Ishikawa (cell line): ENCODE results near the gene APBB3.

Experiments used
- CEBPB ChIP-seq: IDR thresholded peaks from 2 replicates; pipeline ENCODE4 v1.6.1; 2012
- CREB1 ChIP-seq: IDR thresholded peaks from 2 replicates; pipeline ENCODE4 v1.6.1; 2012; ENCODE audit warnings: low read depth
- EGR1 ChIP-seq: IDR thresholded peaks from 2 replicates; pipeline ENCODE4 v1.6.1; 2012
- EP300 ChIP-seq: IDR thresholded peaks from 2 replicates; pipeline ENCODE4 v1.6.1; 2012; ENCODE audit warnings: borderline replicate concordance
- FOXM1 ChIP-seq: IDR thresholded peaks from 2 replicates; pipeline ENCODE4 v1.6.1; 2012; ENCODE audit warnings: low read depth, borderline replicate concordance
- MAX ChIP-seq: IDR thresholded peaks from 2 replicates; pipeline ENCODE4 v1.6.1; 2012
- NFIC ChIP-seq: IDR thresholded peaks from 2 replicates; pipeline ENCODE4 v1.6.1; 2012
- RAD21 ChIP-seq: IDR thresholded peaks from 2 replicates; pipeline ENCODE4 v1.6.1; 2012; ENCODE audit warnings: low read depth
- REST ChIP-seq: IDR thresholded peaks from 2 replicates; pipeline ENCODE4 v1.6.1; 2012; ENCODE audit warnings: low read depth, mild to moderate bottlenecking
- TAF1 ChIP-seq: IDR thresholded peaks from 2 replicates; pipeline ENCODE4 v1.6.1; 2012; ENCODE audit warnings: low read depth, mild to moderate bottlenecking
- TCF12 ChIP-seq: IDR thresholded peaks from 2 replicates; pipeline ENCODE4 v1.6.1; 2012; ENCODE audit warnings: low read depth
- TEAD4 ChIP-seq: IDR thresholded peaks from 2 replicates; pipeline ENCODE4 v1.6.1; 2012
- YY1 ChIP-seq: IDR thresholded peaks from 2 replicates; pipeline ENCODE4 v1.6.1; 2012; ENCODE audit warnings: low read depth
- ZBTB7A ChIP-seq: IDR thresholded peaks from 2 replicates; pipeline ENCODE4 v1.6.1; 2012; ENCODE audit warnings: low read depth
- TF ChIP-seq, protein P1 (sequence below): IDR thresholded peaks from 2 replicates; pipeline ENCODE4 v1.6.1; 2012

Gene APBB3

DNA sequence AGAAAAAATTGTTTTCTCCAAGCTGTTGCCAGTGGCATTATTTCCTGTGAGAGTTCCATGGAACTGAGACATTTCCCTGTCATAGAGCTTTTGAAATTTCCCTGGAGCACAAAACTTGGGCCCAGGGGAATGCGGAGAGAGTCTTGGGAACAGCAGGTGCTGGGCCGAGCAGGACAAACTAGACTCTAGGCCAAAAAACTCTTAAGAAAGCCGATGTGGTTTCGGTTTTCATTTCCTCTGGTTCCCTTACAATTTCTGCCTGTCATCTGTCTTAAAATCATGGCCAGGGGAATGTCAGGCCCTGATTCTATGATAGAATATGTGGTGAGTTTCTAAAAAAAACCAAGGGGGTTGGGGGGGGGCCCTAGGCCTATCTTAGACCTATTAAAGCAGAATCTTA lies 4.8 kb upstream of the APBB3 start:
- no peak for TF ChIP-seq CEBPB
- TF ChIP-seq NFIC: no peak
- TF ChIP-seq ZBTB7A: no peak
- TF ChIP-seq EGR1: no peak
- TF ChIP-seq CREB1: no peak
- no peak for TF ChIP-seq TAF1
- TF ChIP-seq YY1: no peak
- no peak for TF ChIP-seq RAD21
- no peak for TF ChIP-seq REST
- TF ChIP-seq TCF12: no peak
- TF ChIP-seq EP300: no peak
- TF ChIP-seq, protein P1, sequence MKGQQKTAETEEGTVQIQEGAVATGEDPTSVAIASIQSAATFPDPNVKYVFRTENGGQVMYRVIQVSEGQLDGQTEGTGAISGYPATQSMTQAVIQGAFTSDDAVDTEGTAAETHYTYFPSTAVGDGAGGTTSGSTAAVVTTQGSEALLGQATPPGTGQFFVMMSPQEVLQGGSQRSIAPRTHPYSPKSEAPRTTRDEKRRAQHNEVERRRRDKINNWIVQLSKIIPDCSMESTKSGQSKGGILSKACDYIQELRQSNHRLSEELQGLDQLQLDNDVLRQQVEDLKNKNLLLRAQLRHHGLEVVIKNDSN: no peak
- TF ChIP-seq FOXM1: no peak
- no peak for TF ChIP-seq TEAD4
- TF ChIP-seq MAX: no peak

DNA sequence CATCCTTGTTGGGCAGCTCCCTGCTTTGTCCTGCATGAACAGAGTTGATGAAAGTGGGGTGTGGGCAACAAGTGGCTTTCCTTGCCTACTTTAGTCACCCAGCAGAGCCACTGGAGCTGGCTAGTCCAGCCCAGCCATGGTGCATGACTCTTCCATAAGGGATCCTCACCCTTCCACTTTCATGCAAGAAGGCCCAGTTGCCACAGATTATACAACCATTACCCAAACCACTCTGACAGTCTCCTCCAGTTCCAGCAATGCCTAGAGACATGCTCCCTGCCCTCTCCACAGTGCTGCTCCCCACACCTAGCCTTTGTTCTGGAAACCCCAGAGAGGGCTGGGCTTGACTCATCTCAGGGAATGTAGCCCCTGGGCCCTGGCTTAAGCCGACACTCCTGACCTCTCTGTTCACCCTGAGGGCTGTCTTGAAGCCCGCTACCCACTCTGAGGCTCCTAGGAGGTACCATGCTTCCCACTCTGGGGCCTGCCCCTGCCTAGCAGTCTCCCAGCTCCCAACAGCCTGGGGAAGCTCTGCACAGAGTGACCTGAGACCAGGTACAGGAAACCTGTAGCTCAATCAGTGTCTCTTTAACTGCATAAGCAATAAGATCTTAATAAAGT lies 4.2 kb upstream of the APBB3 start:
- TF ChIP-seq EP300 (no peak), CEBPB (no peak), TAF1 (no peak), NFIC (no peak), REST (no peak), YY1 (no peak), TCF12 (no peak)

GRCh38 chr5:140567871-140568270 lies 3.5 kb upstream of the APBB3 start:
- TF ChIP-seq ZBTB7A (no peak), REST (no peak), CREB1 (no peak), EGR1 (no peak), CEBPB (no peak), YY1 (no peak), TEAD4 (no peak)

- TF ChIP-seq NFIC (0 out of 2 replicates have a peak, but pooled peaks have one; percentile 47), EGR1 (no peak)
These were observed 2.9 kb upstream of the APBB3 start for GRCh38 chr5:140567136-140567818.

DNA sequence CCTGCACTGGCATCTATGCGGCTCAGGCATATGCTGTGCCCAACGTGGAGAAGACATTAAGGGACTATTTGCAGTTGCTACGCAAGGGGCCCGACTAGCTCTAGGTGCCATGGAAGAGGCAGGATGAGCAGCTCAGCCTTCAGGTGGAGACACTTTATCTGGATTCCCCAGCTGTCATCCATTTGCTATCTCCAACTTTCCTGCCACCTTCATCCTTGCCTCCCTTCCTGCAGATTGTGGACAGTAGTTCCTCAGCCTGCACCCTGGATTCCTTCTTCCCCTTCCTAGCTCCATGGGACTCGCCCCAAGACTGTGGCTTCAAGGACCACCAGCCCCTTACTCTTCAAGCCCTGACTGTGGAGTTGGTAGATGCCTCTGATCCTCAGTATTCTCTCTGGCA lies 2.3 kb upstream of the APBB3 start:
- TF ChIP-seq CREB1 (no peak), REST (no peak), MAX (no peak), CEBPB (no peak), EGR1 (no peak), TEAD4 (no peak)
